Astrocyte of the spinal cord (primary cell): ENCODE data around the gene GSDME.
"Not testable (repeated sequence)": the region's sequence is repeated elsewhere in the genome, so short reads cannot be mapped to it uniquely, and the experiment has no call there.

Experiments
- DNase-seq: peaks from one replicate; pipeline ENCODE4 v3.0.0; 2011; ENCODE audit warnings: low read depth, low spot score
- H3K4me3 ChIP-seq: 2 replicates; pipeline ENCODE4 v1.5.1; 2011; ENCODE audit warnings: low read depth, mild to moderate bottlenecking, low read length, moderate library complexity
- CTCF ChIP-seq: IDR thresholded peaks from 2 replicates; pipeline ENCODE4 v1.5.1; 2012; ENCODE audit warnings: low read depth, mild to moderate bottlenecking, low read length, inconsistent platforms
- in situ Hi-C: cut with HindIII; loops from 2 replicates; pipeline ENCODE4 v1.10.0; 2017; ENCODE audit warnings: low sequenced_read_pairs

GSDME gene

GRCh38 chr7:24737281-24737680, 20.0 kb downstream of the GSDME start:
- peak; percentile 38 for DNase-seq
- no peak for TF ChIP-seq CTCF
- no peak overlapping the region for H3K4me3 ChIP-seq
- in situ Hi-C loops, result no loop called here

- H3K4me3 ChIP-seq, DNase-seq, in situ Hi-C loops: not testable (repeated sequence)
These were observed 21.7 kb downstream of the GSDME start for GRCh38 chr7:24735594-24735993.

GRCh38 chr7:24734306-24734705, 23.0 kb downstream of the GSDME start:
- in situ Hi-C loops, result no loop called here
- TF ChIP-seq CTCF, result no peak
- H3K4me3 ChIP-seq, result no peak overlapping the region
- no peak for DNase-seq

- in situ Hi-C loops, result no loop called here
- no peak for DNase-seq
- no peak for TF ChIP-seq CTCF
These were observed 23.7 kb downstream of the GSDME start for GRCh38 chr7:24733414-24734060.

GRCh38 chr7:24732646-24733413, 24.4 kb downstream of the GSDME start:
- peak; percentile 71 for DNase-seq
- in situ Hi-C loops, result no loop called here
- no peak for TF ChIP-seq CTCF
- no peak overlapping the region for H3K4me3 ChIP-seq

More at GRCh38 chr7:24733414-24734060, 23.7 kb downstream of the GSDME start:
- H3K4me3 ChIP-seq, result no peak overlapping the region

GRCh38 chr7:24731313-24731712, 26.0 kb downstream of the GSDME start:
- in situ Hi-C loops, result no loop called here
- no peak for TF ChIP-seq CTCF
- no peak for DNase-seq
- no peak overlapping the region for H3K4me3 ChIP-seq

- DNase-seq, result no peak
- in situ Hi-C loops, result no loop called here
- no peak overlapping the region for H3K4me3 ChIP-seq
- TF ChIP-seq CTCF, result no peak
These were observed 27.3 kb downstream of the GSDME start for GRCh38 chr7:24730018-24730369.
